ENCODE results near the gene NEK10. TPM values are rescaled to one million over a fixed set of nuclear protein-coding genes. Genes with fewer than 3 reads are reported as not detected.

The NEK10 gene
- total RNA-seq, 1 experiment from 2014 or later = 0.66 TPM

DNA sequence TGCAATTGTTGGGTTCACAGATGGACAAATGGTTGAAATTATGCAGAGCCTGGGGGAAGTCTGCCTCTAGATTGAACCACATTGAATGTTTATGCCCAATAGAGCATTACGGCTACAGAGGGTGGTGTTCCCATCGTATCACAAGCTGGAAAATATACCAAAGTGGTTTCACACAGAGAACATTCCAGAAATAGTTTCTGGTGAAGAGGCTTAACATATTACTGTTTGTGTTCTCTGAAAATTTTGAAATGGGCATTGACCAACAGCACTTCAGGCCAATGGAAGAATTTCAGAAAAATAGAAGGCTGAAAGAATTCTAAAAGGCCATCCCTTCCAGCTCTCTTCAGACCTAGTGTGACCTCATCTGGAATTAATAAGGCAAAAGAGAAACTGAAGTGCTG, 203.9 kb downstream of the NEK10 start:
- Histone ChIP-seq H3K79me1 (ENCODE audit: insufficient read depth, low read depth, low read length, poor library complexity, severe bottlenecking) (no peaks in the 10 kb centered on the region), H2BK120ac (ENCODE audit: low read depth, low read length, poor library complexity, severe bottlenecking) (no peak overlapping the region), H3K9ac (ENCODE audit: extremely low read depth, insufficient read length, low read length) (no peak overlapping the region), H4K5ac (ENCODE audit: insufficient read length, low read depth, low read length) (no peak overlapping the region), H3K56ac (ENCODE audit: insufficient read length, low read depth, low read length) (no peak overlapping the region), H3K4me1 (ENCODE audit: insufficient read depth, low read length) (no peaks in the 10 kb centered on the region), H2BK12ac (ENCODE audit: insufficient read length, low read depth, low read length) (no peak overlapping the region), H3K9me3 (ENCODE audit: control insufficient read depth, low read depth, low read length) (no peaks in the 10 kb centered on the region), H3K4ac (ENCODE audit: low read depth, low read length) (no peak overlapping the region), H2AK5ac (ENCODE audit: insufficient read length, low read length) (no peak overlapping the region), H3K27ac (ENCODE audit: insufficient read length, low read depth, low read length) (no peak overlapping the region), H3K23me2 (ENCODE audit: insufficient read length, low read depth, low read length, poor library complexity, severe bottlenecking) (no peaks in the 10 kb centered on the region), H2BK15ac (ENCODE audit: low read depth, low read length) (no peak overlapping the region), H3K79me2 (ENCODE audit: insufficient read depth, low read length) (no peaks in the 10 kb centered on the region), H3K18ac (ENCODE audit: insufficient read length, low read depth, low read length) (no peak overlapping the region), H3T11ph (ENCODE audit: low read length) (no peak overlapping the region), H3K23ac (ENCODE audit: insufficient read length, low read depth, low read length) (no peak overlapping the region), H2BK5ac (ENCODE audit: insufficient read length, low read length) (no peak overlapping the region), H2AFZ (ENCODE audit: low read length) (no peak overlapping the region), H3K27me3 (ENCODE audit: insufficient read depth, low read length) (no peaks in the 10 kb centered on the region), H3K4me2 (ENCODE audit: insufficient read depth, insufficient read length, low read length) (no peak overlapping the region), H4K8ac (replicated peaks; ENCODE audit: insufficient read length, low read depth, low read length) (no peak overlapping the region), H3K14ac (ENCODE audit: insufficient read depth, low read length) (no peak overlapping the region), H4K20me1 (ENCODE audit: control insufficient read depth, insufficient read depth, insufficient read length) (no peaks in the 10 kb centered on the region), H4K91ac (ENCODE audit: insufficient read length, low read depth, low read length) (no peak overlapping the region), H2BK20ac (ENCODE audit: low read depth, low read length, poor library complexity, severe bottlenecking) (no peak overlapping the region)
- WGBS (ENCODE audit: extremely low coverage, insufficient read length, low lambda C conversion rate) = no CpG with 5 or more reads among the region's 2 CpGs
- Mint-ChIP-seq H3K4me1 (no peaks in the 10 kb centered on the region), H3K4me3 (no peak overlapping the region), H3K27ac (no peak overlapping the region), H3K9me3 (no peaks in the 10 kb centered on the region), H3K36me3 (ENCODE audit: insufficient read depth in 1 of 3, low read depth in 3 of 3) (no peaks in the 10 kb centered on the region), H3K27me3 (ENCODE audit: low read depth) (no peaks in the 10 kb centered on the region)
- DNase-seq = no peak
- TF ChIP-seq, protein P1, sequence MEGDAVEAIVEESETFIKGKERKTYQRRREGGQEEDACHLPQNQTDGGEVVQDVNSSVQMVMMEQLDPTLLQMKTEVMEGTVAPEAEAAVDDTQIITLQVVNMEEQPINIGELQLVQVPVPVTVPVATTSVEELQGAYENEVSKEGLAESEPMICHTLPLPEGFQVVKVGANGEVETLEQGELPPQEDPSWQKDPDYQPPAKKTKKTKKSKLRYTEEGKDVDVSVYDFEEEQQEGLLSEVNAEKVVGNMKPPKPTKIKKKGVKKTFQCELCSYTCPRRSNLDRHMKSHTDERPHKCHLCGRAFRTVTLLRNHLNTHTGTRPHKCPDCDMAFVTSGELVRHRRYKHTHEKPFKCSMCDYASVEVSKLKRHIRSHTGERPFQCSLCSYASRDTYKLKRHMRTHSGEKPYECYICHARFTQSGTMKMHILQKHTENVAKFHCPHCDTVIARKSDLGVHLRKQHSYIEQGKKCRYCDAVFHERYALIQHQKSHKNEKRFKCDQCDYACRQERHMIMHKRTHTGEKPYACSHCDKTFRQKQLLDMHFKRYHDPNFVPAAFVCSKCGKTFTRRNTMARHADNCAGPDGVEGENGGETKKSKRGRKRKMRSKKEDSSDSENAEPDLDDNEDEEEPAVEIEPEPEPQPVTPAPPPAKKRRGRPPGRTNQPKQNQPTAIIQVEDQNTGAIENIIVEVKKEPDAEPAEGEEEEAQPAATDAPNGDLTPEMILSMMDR (conservative IDR thresholded peaks at IDR 0.05) = no peak

Measured in H9 (cell line).